Mucosa of rectum (tissue), 2 donors: ENCODE results near the gene ETV7.

ENCODE experiments used
- H3K27ac ChIP-seq, 2 donors: one replicate each; pipeline ENCODE4 v1.7.0; 2013; ENCODE audit warnings: inconsistent platforms in 2 of 2, low read depth in 2 of 2, low read length in 2 of 2
- H3K27me3 ChIP-seq, 2 donors: one replicate each; pipeline ENCODE4 v1.7.0; 2013; ENCODE audit warnings: low read length in 2 of 2; ENCODE audit not compliant: control insufficient read depth in 2 of 2, insufficient read depth in 2 of 2
- H3K36me3 ChIP-seq, 2 donors: one replicate each; pipeline ENCODE4 v1.7.0; 2013; ENCODE audit warnings: low read length in 2 of 2; ENCODE audit not compliant: control insufficient read depth in 2 of 2, insufficient read depth in 2 of 2
- H3K4me1 ChIP-seq, 2 donors: one replicate each; pipeline ENCODE4 v1.7.0; 2013; ENCODE audit warnings: low read length in 2 of 2, mild to moderate bottlenecking in 1 of 2; ENCODE audit not compliant: control insufficient read depth in 2 of 2, insufficient read depth in 2 of 2
- H3K4me3 ChIP-seq, 2 donors: one replicate each; pipeline ENCODE4 v1.7.0; 2013; ENCODE audit warnings: low read length in 2 of 2
- H3K9ac ChIP-seq, 2 donors: one replicate each; pipeline ENCODE4 v1.7.0; 2013; ENCODE audit warnings: low read length in 2 of 2, low read depth in 1 of 2, mild to moderate bottlenecking in 1 of 2
- H3K9me3 ChIP-seq, 2 donors: one replicate each; pipeline ENCODE4 v1.7.0; 2013; ENCODE audit warnings: low read length in 2 of 2; ENCODE audit not compliant: control insufficient read depth in 2 of 2
- donor health status: healthy.
- donor health status: Normal muscosa, but diverticular disease.

Gene ETV7

GRCh38 chr6:36375644-36376155 is 11.8 kb downstream of the ETV7 start:
- H3K36me3 ChIP-seq, result no peaks in the 10 kb centered on the region
- no peak overlapping the region for H3K27ac ChIP-seq
- H3K9me3 ChIP-seq, result no peaks in the 10 kb centered on the region
- H3K4me3 ChIP-seq, result no peak overlapping the region
- no peaks in the 10 kb centered on the region for H3K27me3 ChIP-seq
- H3K4me1 ChIP-seq, result no peaks in the 10 kb centered on the region
- H3K9ac ChIP-seq, result no peak overlapping the region

GRCh38 chr6:36374972-36375371 is 12.5 kb downstream of the ETV7 start:
- Histone ChIP-seq H3K9ac (no peak overlapping the region), H3K27ac (no peak overlapping the region), H3K4me1 (no peaks in the 10 kb centered on the region), H3K9me3 (no peaks in the 10 kb centered on the region), H3K36me3 (no peaks in the 10 kb centered on the region), H3K4me3 (no peak overlapping the region), H3K27me3 (no peaks in the 10 kb centered on the region)

- H3K4me1 ChIP-seq, result no peaks in the 10 kb centered on the region
- no peaks in the 10 kb centered on the region for H3K36me3 ChIP-seq
- no peaks in the 10 kb centered on the region for H3K9me3 ChIP-seq
- H3K9ac ChIP-seq, result no peak overlapping the region
- no peak overlapping the region for H3K4me3 ChIP-seq
- H3K27me3 ChIP-seq, result no peaks in the 10 kb centered on the region
- no peak overlapping the region for H3K27ac ChIP-seq
These were observed 13.3 kb downstream of the ETV7 start for GRCh38 chr6:36374194-36374593.

- no peak overlapping the region for H3K9ac ChIP-seq
- no peak overlapping the region for H3K4me3 ChIP-seq
- no peaks in the 10 kb centered on the region for H3K27me3 ChIP-seq
- H3K4me1 ChIP-seq, result no peaks in the 10 kb centered on the region
- H3K27ac ChIP-seq, result no peak overlapping the region
- H3K36me3 ChIP-seq, result no peaks in the 10 kb centered on the region
- H3K9me3 ChIP-seq, result no peaks in the 10 kb centered on the region
These were observed 14.0 kb downstream of the ETV7 start for GRCh38 chr6:36373368-36374019.

GRCh38 chr6:36372088-36372487 is 15.4 kb downstream of the ETV7 start:
- Histone ChIP-seq H3K4me1 (no peaks in the 10 kb centered on the region), H3K9me3 (no peaks in the 10 kb centered on the region), H3K36me3 (no peaks in the 10 kb centered on the region), H3K27me3 (no peaks in the 10 kb centered on the region), H3K4me3 (no peak overlapping the region), H3K9ac (no peak overlapping the region), H3K27ac (no peak overlapping the region)

- no peaks in the 10 kb centered on the region for H3K36me3 ChIP-seq
- no peak overlapping the region for H3K27ac ChIP-seq
- H3K4me1 ChIP-seq, result no peaks in the 10 kb centered on the region
- no peaks in the 10 kb centered on the region for H3K9me3 ChIP-seq
- H3K4me3 ChIP-seq, result no peak overlapping the region
- H3K27me3 ChIP-seq, result no peaks in the 10 kb centered on the region
- H3K9ac ChIP-seq, result no peak overlapping the region
These were observed 16.3 kb downstream of the ETV7 start for GRCh38 chr6:36371211-36371610.

- no peaks in the 10 kb centered on the region for H3K36me3 ChIP-seq
These were observed 16.8 kb downstream of the ETV7 start for GRCh38 chr6:36370638-36371037.

GRCh38 chr6:36368921-36369865 is 18.3 kb downstream of the ETV7 start:
- Histone ChIP-seq H3K4me3 (no peak overlapping the region), H3K27me3 (no peaks in the 10 kb centered on the region), H3K9me3 (no peaks in the 10 kb centered on the region), H3K36me3 (no peaks in the 10 kb centered on the region), H3K4me1 (no peaks in the 10 kb centered on the region), H3K9ac (no peak overlapping the region), H3K27ac (no peak overlapping the region)

More at GRCh38 chr6:36370638-36371037, 16.8 kb downstream of the ETV7 start:
- Histone ChIP-seq H3K4me3 (no peak overlapping the region), H3K27ac (no peak overlapping the region), H3K9me3 (no peaks in the 10 kb centered on the region), H3K27me3 (no peaks in the 10 kb centered on the region), H3K4me1 (no peaks in the 10 kb centered on the region), H3K9ac (no peak overlapping the region)

GRCh38 chr6:36368421-36368820 is 19.0 kb downstream of the ETV7 start:
- H3K27me3 ChIP-seq, result no peaks in the 10 kb centered on the region
- no peak overlapping the region for H3K9ac ChIP-seq
- H3K4me1 ChIP-seq, result no peaks in the 10 kb centered on the region
- no peaks in the 10 kb centered on the region for H3K36me3 ChIP-seq
- no peak overlapping the region for H3K4me3 ChIP-seq
- H3K27ac ChIP-seq, result no peak overlapping the region
- H3K9me3 ChIP-seq, result no peaks in the 10 kb centered on the region

GRCh38 chr6:36367743-36368142 is 19.7 kb downstream of the ETV7 start:
- Histone ChIP-seq H3K4me1 (no peaks in the 10 kb centered on the region), H3K27ac (no peak overlapping the region), H3K9ac (no peak overlapping the region), H3K27me3 (no peaks in the 10 kb centered on the region), H3K4me3 (no peak overlapping the region), H3K9me3 (no peaks in the 10 kb centered on the region), H3K36me3 (no peaks in the 10 kb centered on the region)
